IMR-90 (cell line): ENCODE data around the gene AGXT. TPM values are rescaled to one million over a fixed set of nuclear protein-coding genes. Genes with fewer than 3 reads are reported as not detected.
A peak's percentile ranks its signal among the peaks of the same experiment; 100 is the strongest.

Source experiments
- ATAC-seq: fragments of 200-7000 bp; cut with Tn5 transposase; 2 replicates; pipeline ENCODE4 v1.9.1; 2020; ENCODE audit warnings: low read depth, mild to moderate bottlenecking, moderate library complexity
- BruUV-seq: library from RNA; stranded (reverse); fragments of 400-500 nt; replicated peaks from 2 replicates; lab custom pipeline; 2021; lab: Mats Ljungman, UMichigan
- CTCF ChIA-PET: fragments of 300-600 bp; formaldehyde crosslinking; extraction: SDS; loops from one replicate; lab custom pipeline; 2021; ENCODE audit warnings: antibody characterized with exemption; lab: Yijun Ruan, JAX
- POLR2A ChIA-PET: fragments of 300-600 bp; sonication (Branson Sonifier 250); formaldehyde crosslinking; loops from one replicate; lab custom pipeline; 2022; ENCODE audit warnings: antibody characterized with exemption; ENCODE audit not compliant: unreplicated experiment; lab: Charles Lee
- DNase-seq: peaks from one replicate; pipeline ENCODE4 v3.0.0; 2013
- H2AFZ ChIP-seq: replicated peaks from 2 replicates; pipeline ENCODE3; 2013; ENCODE audit warnings: low read length, mild to moderate bottlenecking; ENCODE audit not compliant: poor library complexity
- H2AK5ac ChIP-seq: 2 replicates; pipeline ENCODE4 v1.6.1; 2013; ENCODE audit warnings: low read depth, low read length, inconsistent platforms
- H2AK9ac ChIP-seq: replicated peaks from 2 replicates; pipeline ENCODE3; 2013; ENCODE audit warnings: mild to moderate bottlenecking, low read depth, low read length, moderate library complexity; ENCODE audit not compliant: poor library complexity
- H2BK120ac ChIP-seq: 2 replicates; pipeline ENCODE4 v1.6.1; 2013; ENCODE audit warnings: low read depth, low read length, inconsistent platforms
- H2BK15ac ChIP-seq: 3 replicates; pipeline ENCODE4 v1.6.1; 2013; ENCODE audit warnings: low read depth, low read length, inconsistent platforms
- H2BK20ac ChIP-seq: 2 replicates; pipeline ENCODE4 v1.6.1; 2013; ENCODE audit warnings: low read depth, mild to moderate bottlenecking, inconsistent platforms, low read length, moderate library complexity
- H2BK5ac ChIP-seq: 2 replicates; pipeline ENCODE4 v1.6.1; 2013; ENCODE audit warnings: mild to moderate bottlenecking, low read depth, low read length, inconsistent platforms; ENCODE audit not compliant: poor library complexity, severe bottlenecking
- H3K14ac ChIP-seq: replicated peaks from 2 replicates; pipeline ENCODE4 v1.6.1; 2013; ENCODE audit warnings: low read depth, low read length, inconsistent platforms
- H3K18ac ChIP-seq: 2 replicates; pipeline ENCODE4 v1.6.1; 2013; ENCODE audit warnings: low read depth, low read length, control low read depth
- H3K23ac ChIP-seq: 2 replicates; pipeline ENCODE4 v1.6.1; 2013; ENCODE audit warnings: low read depth, low read length, inconsistent platforms
- H3K27ac ChIP-seq: 2 replicates; pipeline ENCODE4 v1.5.1; 2013; ENCODE audit warnings: mild to moderate bottlenecking, control low read depth, low read length; ENCODE audit not compliant: insufficient read depth
- H3K27me3 ChIP-seq: 2 replicates; pipeline ENCODE4 v1.6.1; 2013; ENCODE audit warnings: low read length; ENCODE audit not compliant: control insufficient read depth, insufficient read depth
- H3K36me3 ChIP-seq: 2 replicates; pipeline ENCODE4 v1.6.1; 2013; ENCODE audit warnings: low read length, mixed read lengths; ENCODE audit not compliant: control insufficient read depth, insufficient read depth
- H3K4ac ChIP-seq: 2 replicates; pipeline ENCODE4 v1.6.1; 2013; ENCODE audit warnings: low read depth, low read length, inconsistent platforms
- H3K4me1 ChIP-seq: 2 replicates; pipeline ENCODE4 v1.6.1; 2013; ENCODE audit warnings: low read length, mixed read lengths; ENCODE audit not compliant: control insufficient read depth, insufficient read depth
- H3K4me2 ChIP-seq: 2 replicates; pipeline ENCODE4 v1.6.1; 2013; ENCODE audit warnings: low read depth, mild to moderate bottlenecking, control low read depth, low read length, moderate library complexity
- H3K4me3 ChIP-seq: 2 replicates; pipeline ENCODE4 v1.5.1; 2013; ENCODE audit warnings: low read depth, mild to moderate bottlenecking, control low read depth, low read length, moderate library complexity; ENCODE audit not compliant: insufficient read depth
- H3K56ac ChIP-seq: 2 replicates; pipeline ENCODE4 v1.6.1; 2013; ENCODE audit warnings: low read length, inconsistent platforms; ENCODE audit not compliant: insufficient read depth; ENCODE audit errors: extremely low read depth
- H3K79me1 ChIP-seq, 2 experiments: 2 replicates each; pipeline ENCODE4 v1.6.1; 2013; ENCODE audit warnings: low read length in 2 of 2, inconsistent platforms in 1 of 2, low read depth in 1 of 2
- H3K9ac ChIP-seq: 2 replicates; pipeline ENCODE4 v1.6.1; 2013; ENCODE audit warnings: low read depth, low read length, control low read depth
- H3K9me1 ChIP-seq: 2 replicates; pipeline ENCODE4 v1.6.1; 2013; ENCODE audit warnings: low read length, inconsistent platforms; ENCODE audit not compliant: insufficient read depth
- H3K9me3 ChIP-seq: 2 replicates; pipeline ENCODE4 v1.6.1; 2013; ENCODE audit warnings: low read length; ENCODE audit not compliant: control insufficient read depth, insufficient read depth
- H4K20me1 ChIP-seq: 2 replicates; pipeline ENCODE4 v1.6.1; 2013; ENCODE audit warnings: low read length, inconsistent platforms; ENCODE audit not compliant: insufficient read depth
- H4K5ac ChIP-seq: 2 replicates; pipeline ENCODE4 v1.6.1; 2013; ENCODE audit warnings: mild to moderate bottlenecking, low read depth, low read length, control low read depth
- H4K8ac ChIP-seq, 2 experiments: 2 replicates each; pipeline ENCODE4 v1.6.1; 2013; ENCODE audit warnings: low read depth in 2 of 2, low read length in 2 of 2, control low read depth in 1 of 2, inconsistent platforms in 1 of 2
- H4K91ac ChIP-seq: 2 replicates; pipeline ENCODE4 v1.6.1; 2013; ENCODE audit warnings: low read depth, low read length, inconsistent platforms; ENCODE audit not compliant: insufficient read depth
- CEBPB ChIP-seq: IDR thresholded peaks from 2 replicates; pipeline ENCODE4 v1.6.1; 2012; ENCODE audit warnings: low read depth, low read length, improper control_type of control experiment
- CTCF ChIP-seq: conservative IDR thresholded peaks from 2 replicates; pipeline ENCODE4 v1.5.1; 2012; ENCODE audit warnings: mild to moderate bottlenecking, low read depth, low read length, improper control_type of control experiment
- NFE2L2 ChIP-seq: fragments of 150-350 bp; IDR thresholded peaks from 2 replicates; pipeline ENCODE4 v1.6.1; 2016; ENCODE audit warnings: low read depth, mild to moderate bottlenecking, low read length
- RAD21 ChIP-seq: IDR thresholded peaks from 2 replicates; pipeline ENCODE4 v1.6.1; 2012; ENCODE audit warnings: low read length, improper control_type of control experiment
- RFX5 ChIP-seq: IDR thresholded peaks from 2 replicates; pipeline ENCODE4 v1.8.0; 2012; ENCODE audit warnings: low read depth, mild to moderate bottlenecking, low read length, moderate library complexity
- USF2 ChIP-seq: fragments of 150-350 bp; IDR thresholded peaks from 2 replicates; pipeline ENCODE4 v1.6.1; 2017; ENCODE audit warnings: mild to moderate bottlenecking, antibody characterized with exemption, low read length, low read depth
- WGBS, 2 experiments: methylation state at CpG; one replicate each; pipeline versions ENCODE4 v1.1.5 to v1.1.7; 2013; ENCODE audit warnings: missing lambda C conversion rate in 2 of 2; ENCODE audit not compliant: insufficient read length in 1 of 2; ENCODE audit errors: extremely low coverage in 2 of 2; 5-methylcytosine and 5-hydroxymethylcytosine counted together
- dilution Hi-C: fragments of 300-500 bp; cut with HindIII; formaldehyde crosslinking; loops from one replicate; pipeline ENCODE4 v1.14.3; 2018; ENCODE audit warnings: low sequenced_read_pairs; ENCODE audit not compliant: unreplicated experiment
- in situ Hi-C: fragments of 300-500 bp; cut with MboI; formaldehyde crosslinking; loops from 3 replicates; pipeline ENCODE4 v1.14.3; 2019; ENCODE audit warnings: low sequenced_read_pairs, inconsistent platforms, mixed read lengths
- intact Hi-C: fragments of 100-400 bp; cut with micrococcal nuclease; formaldehyde crosslinking; loops from 2 replicates; pipeline ENCODE4 v1.10.0; 2022
- polyA plus RNA-seq, 3 experiments: library from polyadenylated mRNA; depleted of rRNA; stranded (reverse); fragments of >200 nt; gene quantifications; 2 replicates each; pipeline ENCODE4 v1.2.3, GENCODE V29; 2012; ENCODE audit warnings: low replicate concordance in 1 of 3
- total RNA-seq: library from RNA; depleted of rRNA; stranded (reverse); fragments of >200 nt; gene quantifications from 2 replicates; pipeline ENCODE4 v1.2.3, GENCODE V29; 2012

Gene AGXT
- total and polyA plus RNA-seq, 2 of the 4 experiments (the other 2 are of a cell fraction): not detected

GRCh38 chr2:240876035-240876474 lies 7.4 kb downstream of the AGXT start:
- no peaks in the 10 kb centered on the region for H4K20me1 ChIP-seq
- BruUV-seq: no TSS peak
- H3K27me3 ChIP-seq: peaks cover 18% of the 10 kb centered on the region
- no peak overlapping the region for H3K23ac ChIP-seq
- no peaks in the 10 kb centered on the region for H3K9me3 ChIP-seq
- H2AFZ ChIP-seq: peak overlapping the region; percentile 43
- no peaks in the 10 kb centered on the region for H3K9me1 ChIP-seq
- no peak overlapping the region for H2AK5ac ChIP-seq
- no peak overlapping the region for H2BK15ac ChIP-seq
- H3K18ac ChIP-seq: no peak overlapping the region
- ATAC-seq (no peak), DNase-seq (no peak)
- dilution Hi-C loops: no loop called here
- no peaks in the 10 kb centered on the region for H3K36me3 ChIP-seq
- H2BK120ac ChIP-seq: no peak overlapping the region
- H4K5ac ChIP-seq: no peak overlapping the region
- no peak overlapping the region for H3K56ac ChIP-seq
- ChIA-PET CTCF (no interaction called here), POLR2A (no interaction called here)
- H3K79me1 ChIP-seq: no peaks in the 10 kb centered on the region
- H3K4me3 ChIP-seq: no peak overlapping the region
- no peak overlapping the region for H3K14ac ChIP-seq
- no peak overlapping the region for H3K9ac ChIP-seq
- H3K27ac ChIP-seq: no peak overlapping the region
- no peak overlapping the region for H2AK9ac ChIP-seq
- H2BK5ac ChIP-seq: no peak overlapping the region
- no peaks in the 10 kb centered on the region for H3K4me1 ChIP-seq
- TF ChIP-seq RFX5 (no peak), NFE2L2 (no peak), CEBPB (no peak), RAD21 (no peak), CTCF (no peak), USF2 (no peak)
- no peak overlapping the region for H2BK20ac ChIP-seq
- H4K8ac ChIP-seq: no peak overlapping the region
- no peak overlapping the region for H4K91ac ChIP-seq
- WGBS, 2 experiments: no CpG with 5 or more reads among the region's 7 CpGs
- in situ Hi-C loops: no loop called here
- intact Hi-C loops: no loop called here
- no peak overlapping the region for H3K4ac ChIP-seq
- no peak overlapping the region for H3K4me2 ChIP-seq
